ENCODE data around the gene MUC3A.

DNA sequence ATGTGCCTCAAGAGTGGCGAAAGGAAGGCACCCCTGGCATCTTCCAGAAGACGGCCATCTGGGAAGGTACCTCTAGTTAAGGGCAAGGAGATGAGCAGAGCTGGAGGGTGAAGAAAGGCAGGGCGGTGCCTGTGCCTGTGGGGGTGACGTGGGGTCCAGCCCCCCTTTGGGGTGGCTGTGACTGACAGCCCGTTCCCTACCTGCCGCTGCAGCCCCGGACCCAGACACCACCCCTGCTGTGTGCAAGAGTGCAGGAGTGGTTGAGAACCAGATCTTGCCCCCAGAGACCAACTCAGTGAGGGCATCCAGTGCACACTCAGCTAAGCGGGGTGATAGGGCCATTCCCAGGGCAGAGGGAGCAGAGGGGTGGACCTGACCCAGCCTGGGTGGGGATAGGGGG, 66.3 kb downstream of the MUC3A start:
- TF ChIP-seq, protein P1, sequence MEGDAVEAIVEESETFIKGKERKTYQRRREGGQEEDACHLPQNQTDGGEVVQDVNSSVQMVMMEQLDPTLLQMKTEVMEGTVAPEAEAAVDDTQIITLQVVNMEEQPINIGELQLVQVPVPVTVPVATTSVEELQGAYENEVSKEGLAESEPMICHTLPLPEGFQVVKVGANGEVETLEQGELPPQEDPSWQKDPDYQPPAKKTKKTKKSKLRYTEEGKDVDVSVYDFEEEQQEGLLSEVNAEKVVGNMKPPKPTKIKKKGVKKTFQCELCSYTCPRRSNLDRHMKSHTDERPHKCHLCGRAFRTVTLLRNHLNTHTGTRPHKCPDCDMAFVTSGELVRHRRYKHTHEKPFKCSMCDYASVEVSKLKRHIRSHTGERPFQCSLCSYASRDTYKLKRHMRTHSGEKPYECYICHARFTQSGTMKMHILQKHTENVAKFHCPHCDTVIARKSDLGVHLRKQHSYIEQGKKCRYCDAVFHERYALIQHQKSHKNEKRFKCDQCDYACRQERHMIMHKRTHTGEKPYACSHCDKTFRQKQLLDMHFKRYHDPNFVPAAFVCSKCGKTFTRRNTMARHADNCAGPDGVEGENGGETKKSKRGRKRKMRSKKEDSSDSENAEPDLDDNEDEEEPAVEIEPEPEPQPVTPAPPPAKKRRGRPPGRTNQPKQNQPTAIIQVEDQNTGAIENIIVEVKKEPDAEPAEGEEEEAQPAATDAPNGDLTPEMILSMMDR (conservative IDR thresholded peaks at IDR 0.05; ENCODE audit: low read depth in 2 of 2), result no peak
- TF ChIP-seq, protein P2, sequence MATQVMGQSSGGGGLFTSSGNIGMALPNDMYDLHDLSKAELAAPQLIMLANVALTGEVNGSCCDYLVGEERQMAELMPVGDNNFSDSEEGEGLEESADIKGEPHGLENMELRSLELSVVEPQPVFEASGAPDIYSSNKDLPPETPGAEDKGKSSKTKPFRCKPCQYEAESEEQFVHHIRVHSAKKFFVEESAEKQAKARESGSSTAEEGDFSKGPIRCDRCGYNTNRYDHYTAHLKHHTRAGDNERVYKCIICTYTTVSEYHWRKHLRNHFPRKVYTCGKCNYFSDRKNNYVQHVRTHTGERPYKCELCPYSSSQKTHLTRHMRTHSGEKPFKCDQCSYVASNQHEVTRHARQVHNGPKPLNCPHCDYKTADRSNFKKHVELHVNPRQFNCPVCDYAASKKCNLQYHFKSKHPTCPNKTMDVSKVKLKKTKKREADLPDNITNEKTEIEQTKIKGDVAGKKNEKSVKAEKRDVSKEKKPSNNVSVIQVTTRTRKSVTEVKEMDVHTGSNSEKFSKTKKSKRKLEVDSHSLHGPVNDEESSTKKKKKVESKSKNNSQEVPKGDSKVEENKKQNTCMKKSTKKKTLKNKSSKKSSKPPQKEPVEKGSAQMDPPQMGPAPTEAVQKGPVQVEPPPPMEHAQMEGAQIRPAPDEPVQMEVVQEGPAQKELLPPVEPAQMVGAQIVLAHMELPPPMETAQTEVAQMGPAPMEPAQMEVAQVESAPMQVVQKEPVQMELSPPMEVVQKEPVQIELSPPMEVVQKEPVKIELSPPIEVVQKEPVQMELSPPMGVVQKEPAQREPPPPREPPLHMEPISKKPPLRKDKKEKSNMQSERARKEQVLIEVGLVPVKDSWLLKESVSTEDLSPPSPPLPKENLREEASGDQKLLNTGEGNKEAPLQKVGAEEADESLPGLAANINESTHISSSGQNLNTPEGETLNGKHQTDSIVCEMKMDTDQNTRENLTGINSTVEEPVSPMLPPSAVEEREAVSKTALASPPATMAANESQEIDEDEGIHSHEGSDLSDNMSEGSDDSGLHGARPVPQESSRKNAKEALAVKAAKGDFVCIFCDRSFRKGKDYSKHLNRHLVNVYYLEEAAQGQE (IDR thresholded peaks at IDR 0.05; ENCODE audit: unreplicated experiment), result no peak
- TF ChIP-seq CREB1 (CRISPR knock-in tag; IDR thresholded peaks at IDR 0.05; ENCODE audit: low read depth) (no peak), ZNF331 (CRISPR knock-in tag; IDR thresholded peaks at IDR 0.05; ENCODE audit: low read depth) (no peak)
